Left ventricle myocardium superior (tissue), 1 donor: ENCODE measurements around the gene B3GALNT2. TPM values are rescaled to one million over a fixed set of nuclear protein-coding genes. Genes with fewer than 3 reads are reported as not detected.
"Not testable (repeated sequence)": the region's sequence is repeated elsewhere in the genome, so short reads cannot be mapped to it uniquely, and the experiment has no call there.

Source experiments
- ATAC-seq: fragments of 200-7000 bp; cut with Tn5 transposase; one replicate; pipeline ENCODE4 v1.9.1; 2020; ENCODE audit warnings: mild to moderate bottlenecking, moderate library complexity
- DNase-seq: peaks from one replicate; pipeline ENCODE4 v3.0.0-alpha.2; 2020
- intact Hi-C: fragments of 100-400 bp; cut with micrococcal nuclease; formaldehyde crosslinking; loops from one replicate; pipeline ENCODE4 v1.11.0; 2022
- total RNA-seq: library from RNA; stranded (reverse); fragmentation: NEBNext Ultra II Directional; extraction: Animal tissue kit (Norgen Biotek cat#: 25700); gene quantifications from one replicate; pipeline ENCODE4 v1.2.1, GENCODE V29; 2021
- donor health status: DM: no; HTN: yes; CAD: no; lungs with severe emphysema.

B3GALNT2 gene
- total RNA-seq, 1 donor from 2014 or later = 20.7 TPM

GRCh38 chr1:235462832-235463231 lies 41.4 kb downstream of the B3GALNT2 start:
- ATAC-seq, intact Hi-C loops, DNase-seq: not testable (repeated sequence)

GRCh38 chr1:235461954-235462353 lies 42.3 kb downstream of the B3GALNT2 start:
- intact Hi-C loops = no loop called here
- ATAC-seq (no peak), DNase-seq (no peak)

- DNase-seq (no peak), ATAC-seq (no peak)
- intact Hi-C loops = no loop called here
Measured at GRCh38 chr1:235460770-235461169, 43.5 kb downstream of the B3GALNT2 start.

GRCh38 chr1:235457856-235458255 lies 46.4 kb downstream of the B3GALNT2 start:
- intact Hi-C loops, ATAC-seq, DNase-seq: not testable (repeated sequence)

- intact Hi-C loops = no loop called here
- ATAC-seq (no peak), DNase-seq (no peak)
Measured at GRCh38 chr1:235455823-235456222, 48.4 kb downstream of the B3GALNT2 start.

GRCh38 chr1:235455097-235455496 lies 49.2 kb downstream of the B3GALNT2 start:
- intact Hi-C loops = no loop called here
- DNase-seq (no peak), ATAC-seq (no peak)

GRCh38 chr1:235454021-235454420 lies 50.2 kb downstream of the B3GALNT2 start:
- ATAC-seq = no peak

GRCh38 chr1:235450886-235451483 lies 53.3 kb downstream of the B3GALNT2 start:
- intact Hi-C loops = no loop called here
- ATAC-seq (no peak), DNase-seq (no peak)

More at GRCh38 chr1:235454021-235454420, 50.2 kb downstream of the B3GALNT2 start:
- intact Hi-C loops = no loop called here
- no peak for DNase-seq

- DNase-seq (no peak), ATAC-seq (no peak)
- intact Hi-C loops = no loop called here
Measured at GRCh38 chr1:235450433-235450832, 53.8 kb downstream of the B3GALNT2 start.

GRCh38 chr1:235448616-235449015 lies 55.6 kb downstream of the B3GALNT2 start:
- DNase-seq (no peak), ATAC-seq (no peak)
- intact Hi-C loops = no loop called here

GRCh38 chr1:235442788-235443429 lies 61.3 kb downstream of the B3GALNT2 start:
- intact Hi-C loops = no loop called here
- ATAC-seq = no peak

GRCh38 chr1:235441159-235441685 lies 63.0 kb downstream of the B3GALNT2 start:
- intact Hi-C loops = no loop called here
- DNase-seq = no peak
- no peak for ATAC-seq

More at GRCh38 chr1:235442788-235443429, 61.3 kb downstream of the B3GALNT2 start:
- DNase-seq = no peak

- DNase-seq (no peak), ATAC-seq (no peak)
- intact Hi-C loops = no loop called here
Measured at GRCh38 chr1:235434001-235434400, 70.3 kb downstream of the B3GALNT2 start.

GRCh38 chr1:235430991-235431390 lies 73.3 kb downstream of the B3GALNT2 start:
- intact Hi-C loops = no loop called here
- ATAC-seq = no peak
- no peak for DNase-seq

GRCh38 chr1:235429143-235429542 lies 75.1 kb downstream of the B3GALNT2 start:
- ATAC-seq = no peak
- intact Hi-C loops = no loop called here
- no peak for DNase-seq

- DNase-seq = no peak
- ATAC-seq = no peak
- intact Hi-C loops = no loop called here
Measured at GRCh38 chr1:235427447-235427846, 76.8 kb downstream of the B3GALNT2 start.

- ATAC-seq (no peak), DNase-seq (no peak)
- intact Hi-C loops = no loop called here
Measured at GRCh38 chr1:235426680-235427079, 77.6 kb downstream of the B3GALNT2 start.

- peak; percentile 28 for ATAC-seq
- intact Hi-C loops = no loop called here
- DNase-seq = no peak
Measured at GRCh38 chr1:235426143-235426542, 78.1 kb downstream of the B3GALNT2 start.

- ATAC-seq (no peak), DNase-seq (no peak)
- intact Hi-C loops = no loop called here
Measured at GRCh38 chr1:235425357-235425756, 78.9 kb downstream of the B3GALNT2 start.

GRCh38 chr1:235424092-235424491 lies 80.2 kb downstream of the B3GALNT2 start:
- ATAC-seq = no peak
- DNase-seq = no peak
- intact Hi-C loops = no loop called here

GRCh38 chr1:235423214-235423652 lies 81.0 kb downstream of the B3GALNT2 start:
- DNase-seq (no peak), ATAC-seq (no peak)
- intact Hi-C loops = no loop called here
